ENCODE results near the gene FBXO17.

Gene FBXO17

GRCh38 chr19:38891771-38892170 lies 83.8 kb downstream of the FBXO17 start:
- Histone ChIP-seq H3K79me2 (ENCODE audit: insufficient read depth, low read length) (no peaks in the 10 kb centered on the region), H3K9me2 (ENCODE audit: low read depth, low read length) (no peaks in the 10 kb centered on the region), H2AFZ (ENCODE audit: low read length) (no peak overlapping the region), H3K27ac (ENCODE audit: low read depth, low read length, poor library complexity, severe bottlenecking) (no peak overlapping the region), H3F3A (ENCODE audit: insufficient read depth, low read length) (no peaks in the 10 kb centered on the region), H3K4me2 (ENCODE audit: low read length) (no peak overlapping the region), H3K27me3 (ENCODE audit: insufficient read depth, low read length) (no peaks in the 10 kb centered on the region), H3K36me3 (ENCODE audit: insufficient read depth, low read length) (peaks cover 7% of the 10 kb centered on the region; the same call in 1 of the 2 replicates), H3K9me3 (ENCODE audit: low read length) (no peaks in the 10 kb centered on the region), H3K4me3 (ENCODE audit: low read depth, low read length, poor library complexity, severe bottlenecking) (no peak overlapping the region), H4K20me1 (ENCODE audit: insufficient read depth, low read length) (no peaks in the 10 kb centered on the region), H3K9ac (ENCODE audit: low read length) (no peak overlapping the region), H3K4me1 (ENCODE audit: insufficient read depth, low read length, severe bottlenecking) (no peaks in the 10 kb centered on the region)
- no peak for TF ChIP-seq CTCF (IDR thresholded peaks at IDR 0.05; ENCODE audit: low read length)
- no peak for TF ChIP-seq EZH2 (IDR thresholded peaks at IDR 0.05; ENCODE audit: borderline replicate concordance, low read length)

Measured in OCI-LY1 (cell line).